8988T (cell line): ENCODE data around the gene TRAF7.

Experiments
- DNase-seq: peaks from one replicate; pipeline ENCODE4 v3.0.0; 2011

TRAF7 gene

DNA sequence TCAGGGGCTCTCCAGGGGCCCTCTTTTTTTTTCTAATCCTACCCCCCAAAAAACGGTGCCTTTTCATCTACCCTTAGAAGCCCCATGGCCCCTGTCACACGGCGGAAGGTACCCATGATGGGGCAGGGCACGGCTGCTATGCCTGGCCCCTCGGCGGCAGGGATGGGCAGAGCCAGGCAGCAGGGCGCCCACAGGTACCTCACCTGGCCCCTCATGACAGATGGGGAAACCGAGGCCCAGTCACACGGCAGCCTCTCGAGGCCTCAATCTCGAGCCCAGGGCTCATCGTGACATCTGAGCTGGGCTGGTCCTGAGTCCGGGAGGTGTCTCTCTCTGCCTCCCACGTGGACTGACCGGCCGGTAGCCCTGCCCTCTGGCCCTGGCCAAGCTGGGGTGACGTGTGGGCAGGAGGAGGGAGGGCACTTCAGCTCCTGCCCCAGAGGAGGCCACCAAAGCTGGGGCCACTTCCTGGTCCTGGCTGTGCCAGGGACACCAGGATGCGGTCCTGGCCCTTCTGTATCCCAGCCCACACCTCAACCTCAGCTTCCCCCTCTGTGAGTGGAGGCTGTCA is 11.6 kb downstream of the TRAF7 start:
- no peak for DNase-seq

- DNase-seq: no peak
These were observed 14.5 kb downstream of the TRAF7 start for GRCh38 chr16:2170080-2170479.

DNA sequence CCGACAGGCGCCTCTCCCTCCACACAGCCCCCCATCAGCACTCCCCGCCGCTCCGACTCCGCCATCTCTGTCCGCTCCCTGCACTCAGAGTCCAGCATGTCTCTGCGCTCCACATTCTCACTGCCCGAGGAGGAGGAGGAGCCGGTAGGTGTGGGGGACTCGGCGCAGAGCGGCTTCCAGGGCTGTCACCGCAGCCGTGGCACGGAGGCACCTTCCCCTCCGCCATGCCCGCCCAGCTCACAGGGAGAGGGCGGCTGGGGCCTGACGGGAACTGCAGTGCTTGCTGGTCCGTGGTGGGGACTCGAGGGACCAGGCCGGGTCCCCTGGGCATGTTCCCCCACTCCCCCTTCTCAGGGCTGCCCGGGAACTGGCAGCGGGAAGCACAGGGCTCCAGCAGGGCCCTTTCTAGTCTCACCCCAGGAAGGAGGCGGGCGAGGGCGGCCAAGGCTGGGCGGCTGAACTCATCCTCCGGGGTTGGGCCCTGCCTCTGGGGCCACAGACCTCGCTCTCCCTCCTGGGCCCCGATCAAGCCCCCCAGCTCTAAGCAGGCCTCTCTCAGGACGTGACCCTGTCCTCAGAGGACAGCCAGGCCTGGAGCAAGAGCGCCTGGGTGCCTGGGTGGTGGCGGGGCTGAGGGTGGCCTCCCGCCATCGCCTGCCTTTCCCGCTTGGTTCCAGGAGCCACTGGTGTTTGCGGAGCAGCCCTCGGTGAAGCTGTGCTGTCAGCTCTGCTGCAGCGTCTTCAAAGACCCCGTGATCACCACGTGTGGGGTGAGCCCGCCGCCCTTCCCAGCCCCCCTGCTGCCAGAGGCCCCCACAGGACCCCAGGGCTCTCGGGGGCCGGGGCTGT is 15.2 kb downstream of the TRAF7 start:
- DNase-seq: no peak

DNA sequence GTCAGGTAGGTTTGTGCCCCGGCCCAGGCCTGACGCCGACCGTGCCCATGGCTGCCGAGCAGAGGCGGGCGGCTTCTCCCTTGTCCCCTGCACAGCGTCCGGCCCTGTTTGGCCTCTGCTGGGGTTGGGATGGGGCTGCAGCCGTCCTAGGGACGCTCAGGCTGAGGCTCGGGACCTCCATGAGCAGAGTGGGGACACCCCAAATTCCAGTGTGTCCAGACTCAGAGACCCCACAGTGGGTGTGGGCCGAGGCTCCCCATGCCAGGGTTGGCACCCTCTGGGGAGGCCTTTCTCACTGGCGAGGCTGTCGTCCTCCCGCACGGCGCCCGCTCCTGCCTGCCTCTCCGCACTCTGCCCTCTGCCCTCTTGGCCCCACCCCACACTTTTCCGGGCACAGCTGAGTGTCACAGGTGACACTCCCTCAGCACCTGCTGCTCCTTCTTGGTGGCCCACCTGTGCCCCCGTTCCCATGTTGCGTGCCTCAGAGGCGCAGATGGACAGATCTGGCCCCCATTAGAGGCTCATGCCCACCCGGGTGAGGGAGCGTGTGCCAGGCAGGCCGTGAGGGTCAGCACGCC is 16.1 kb downstream of the TRAF7 start:
- DNase-seq: no peak

- no peak for DNase-seq
These were observed 17.2 kb downstream of the TRAF7 start for GRCh38 chr16:2172688-2173335.

GRCh38 chr16:2173366-2173765 is 17.8 kb downstream of the TRAF7 start:
- DNase-seq: no peak

DNA sequence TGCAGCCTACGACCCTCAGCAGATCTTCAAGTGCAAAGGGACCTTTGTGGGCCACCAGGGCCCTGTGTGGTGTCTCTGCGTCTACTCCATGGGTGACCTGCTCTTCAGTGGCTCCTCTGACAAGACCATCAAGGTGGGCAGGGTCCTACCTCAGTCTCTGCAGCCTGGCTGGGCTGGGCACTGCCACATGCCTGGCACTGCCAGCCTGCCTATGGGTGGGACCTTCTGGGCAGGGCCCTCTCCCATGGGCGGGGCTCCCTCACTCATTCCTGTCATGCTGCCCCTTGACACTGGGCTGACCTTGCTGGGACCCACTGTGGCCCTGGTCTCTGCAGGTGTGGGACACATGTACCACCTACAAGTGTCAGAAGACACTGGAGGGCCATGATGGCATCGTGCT is 18.3 kb downstream of the TRAF7 start:
- no peak for DNase-seq

- DNase-seq: no peak
These were observed 19.0 kb downstream of the TRAF7 start for GRCh38 chr16:2174396-2175131.

GRCh38 chr16:2175454-2175853 is 19.9 kb downstream of the TRAF7 start:
- no peak for DNase-seq

- no peak for DNase-seq
These were observed 20.5 kb downstream of the TRAF7 start for GRCh38 chr16:2176047-2176446.

DNA sequence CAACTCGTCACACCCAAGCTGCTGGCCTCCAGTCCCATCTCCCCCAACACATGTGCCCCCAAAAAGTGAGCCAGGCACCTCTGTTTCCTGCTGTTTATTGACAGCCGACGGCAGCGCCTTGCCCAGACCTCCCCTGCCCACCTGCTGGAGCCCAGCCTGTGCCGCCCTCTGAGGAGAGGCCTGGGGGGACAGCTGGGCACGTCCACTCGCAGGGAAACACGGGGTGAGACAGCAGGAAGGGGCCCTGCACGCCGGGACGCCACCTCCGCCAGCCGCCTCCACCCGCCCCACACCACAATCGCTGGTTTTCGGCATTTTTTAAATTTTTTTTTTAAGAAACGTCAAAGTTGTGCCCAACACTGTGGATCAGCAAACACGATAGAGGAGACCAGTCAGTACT is 21.5 kb downstream of the TRAF7 start:
- DNase-seq: no peak

- DNase-seq: no peak
These were observed 22.0 kb downstream of the TRAF7 start for GRCh38 chr16:2177561-2177960.

GRCh38 chr16:2178321-2179106 is 22.9 kb downstream of the TRAF7 start:
- peak; percentile 58 for DNase-seq

GRCh38 chr16:2179107-2179501 is 23.5 kb downstream of the TRAF7 start:
- no peak for DNase-seq

- DNase-seq: no peak
These were observed 24.0 kb downstream of the TRAF7 start for GRCh38 chr16:2179576-2179975.

GRCh38 chr16:2180461-2180860 is 24.9 kb downstream of the TRAF7 start:
- no peak for DNase-seq

GRCh38 chr16:2180962-2181923 is 25.7 kb downstream of the TRAF7 start:
- no peak for DNase-seq

DNA sequence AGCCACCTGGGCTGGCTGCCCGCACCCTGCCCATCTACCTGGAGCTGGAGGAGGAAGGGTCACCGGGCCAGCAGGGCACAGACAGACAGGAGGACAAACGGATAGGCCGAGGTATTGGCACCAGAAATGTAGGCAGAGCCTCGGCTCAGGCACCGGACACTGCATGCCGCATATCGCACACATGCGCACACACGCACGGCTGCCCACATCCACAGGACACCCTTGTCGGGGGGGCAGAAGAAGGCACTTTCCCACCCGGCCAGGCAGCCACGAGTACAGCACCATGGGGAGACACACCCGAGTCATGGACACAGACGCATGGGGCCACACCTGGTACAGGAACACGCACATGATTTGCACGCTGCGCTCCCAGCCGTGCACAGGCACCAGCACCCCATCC is 26.4 kb downstream of the TRAF7 start:
- DNase-seq: no peak

DNA sequence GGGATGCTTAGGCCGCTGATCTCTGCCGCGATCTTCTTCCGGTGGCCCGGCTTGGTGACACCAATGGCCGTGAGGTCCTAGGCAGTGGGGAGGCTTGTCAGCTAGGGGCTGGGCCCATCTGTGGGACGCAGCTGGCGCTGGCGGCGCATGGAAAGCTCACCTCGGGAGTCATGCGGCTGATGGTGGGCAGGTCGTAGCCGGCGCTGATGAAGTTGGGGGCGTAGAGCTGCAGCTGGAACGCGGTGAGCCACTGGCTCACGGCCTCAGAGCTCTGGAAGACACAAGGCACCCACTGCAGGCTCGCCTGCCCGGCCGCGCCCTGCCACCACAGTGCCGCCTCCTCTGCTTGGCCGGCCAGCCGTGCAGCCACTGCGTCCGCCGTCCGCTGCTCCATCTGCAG is 28.1 kb downstream of the TRAF7 start:
- DNase-seq: no peak

- DNase-seq: no peak
These were observed 28.8 kb downstream of the TRAF7 start for GRCh38 chr16:2184346-2184745.

DNA sequence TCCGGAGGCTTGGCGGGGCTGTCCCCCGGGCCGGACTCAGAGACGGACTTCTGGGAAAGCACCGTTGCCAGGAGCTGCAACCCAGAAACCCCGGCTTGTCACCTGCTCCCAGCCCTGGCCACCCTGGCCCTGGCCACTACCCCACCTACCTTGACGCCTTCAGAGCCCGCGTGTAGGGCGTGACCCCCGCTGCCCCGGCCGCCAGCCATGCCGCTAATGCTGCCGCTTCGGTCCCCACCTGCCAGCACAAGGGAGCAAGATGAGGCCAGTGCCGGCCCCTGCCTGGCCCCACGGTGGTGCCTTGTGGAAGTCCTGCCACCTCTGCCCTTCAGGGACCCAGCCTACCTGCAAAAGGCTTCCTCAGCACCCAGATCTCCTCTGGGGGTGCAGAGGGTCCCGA is 29.4 kb downstream of the TRAF7 start:
- no peak for DNase-seq
